ENCODE results near the gene VAV2. TPM values are rescaled to one million over a fixed set of nuclear protein-coding genes. Genes with fewer than 3 reads are reported as not detected.

VAV2 gene
- polyA plus RNA-seq, 4 donors = 26.7 to 45.7 (median 36.2) TPM

GRCh38 chr9:133835262-133835901 is 156.7 kb downstream of the VAV2 start:
- no peaks in the 10 kb centered on the region for H3K27me3 ChIP-seq (ENCODE audit: control insufficient read depth in 3 of 3, insufficient read depth in 3 of 3, low read length in 3 of 3)
- H3K27ac ChIP-seq (ENCODE audit: low read depth in 1 of 3, low read length in 2 of 3) = no peak overlapping the region
- H3K4me3 ChIP-seq (ENCODE audit: low read depth in 1 of 3, low read length in 3 of 3) = no peak overlapping the region
- FAIRE-seq = no peak
- WGBS, 3 donors = 82 to 89% (median 89%) methylated on average over 22 of the region's 22 CpGs
- H3K4me1 ChIP-seq (ENCODE audit: control insufficient read depth in 3 of 3, insufficient read depth in 2 of 3, low read depth in 1 of 3, low read length in 2 of 3) = peaks cover 0 to 36% (median 0%) of the 10 kb centered on the region in 3 donors
- peaks cover 0 to 56% (median 9%) of the 10 kb centered on the region in 3 donors for H3K36me3 ChIP-seq (ENCODE audit: control insufficient read depth in 3 of 3, insufficient read depth in 2 of 3, low read depth in 1 of 3, low read length in 3 of 3)
- H3K9me3 ChIP-seq (ENCODE audit: control insufficient read depth in 2 of 2, insufficient read depth in 1 of 2, low read depth in 1 of 2, low read length in 1 of 2) = no peaks in the 10 kb centered on the region
- DNase-seq = no peak

GRCh38 chr9:133834080-133834976 is 157.8 kb downstream of the VAV2 start:
- DNase-seq (no peak), FAIRE-seq (no peak)
- WGBS, 3 donors = 91 to 93% (median 91%) methylated on average over 29 of the region's 29 CpGs

GRCh38 chr9:133833388-133834025 is 158.6 kb downstream of the VAV2 start:
- Histone ChIP-seq H3K4me3 (ENCODE audit: low read depth in 1 of 3, low read length in 3 of 3) (no peak overlapping the region), H3K27ac (ENCODE audit: low read depth in 1 of 3, low read length in 2 of 3) (no peak overlapping the region), H3K27me3 (ENCODE audit: control insufficient read depth in 3 of 3, insufficient read depth in 3 of 3, low read length in 3 of 3) (no peaks in the 10 kb centered on the region), H3K4me1 (ENCODE audit: control insufficient read depth in 3 of 3, insufficient read depth in 2 of 3, low read depth in 1 of 3, low read length in 2 of 3) (peaks cover 0 to 23% (median 0%) of the 10 kb centered on the region in 3 donors), H3K9me3 (ENCODE audit: control insufficient read depth in 2 of 2, insufficient read depth in 1 of 2, low read depth in 1 of 2, low read length in 1 of 2) (no peaks in the 10 kb centered on the region), H3K36me3 (ENCODE audit: control insufficient read depth in 3 of 3, insufficient read depth in 2 of 3, low read depth in 1 of 3, low read length in 3 of 3) (peaks cover 0 to 73% (median 9%) of the 10 kb centered on the region in 3 donors)
- WGBS, 3 donors = 93 to 96% (median 94%) methylated on average over 18 to 22 of the region's 22 CpGs
- DNase-seq (no peak), FAIRE-seq (no peak)

More at GRCh38 chr9:133834080-133834976, 157.8 kb downstream of the VAV2 start:
- H3K27me3 ChIP-seq (ENCODE audit: control insufficient read depth in 3 of 3, insufficient read depth in 3 of 3, low read length in 3 of 3) = no peaks in the 10 kb centered on the region
- H3K4me3 ChIP-seq (ENCODE audit: low read depth in 1 of 3, low read length in 3 of 3) = no peak overlapping the region
- H3K36me3 ChIP-seq (ENCODE audit: control insufficient read depth in 3 of 3, insufficient read depth in 2 of 3, low read depth in 1 of 3, low read length in 3 of 3) = peaks cover 0 to 66% (median 9%) of the 10 kb centered on the region in 3 donors
- H3K9me3 ChIP-seq (ENCODE audit: control insufficient read depth in 2 of 2, insufficient read depth in 1 of 2, low read depth in 1 of 2, low read length in 1 of 2) = no peaks in the 10 kb centered on the region
- no peak overlapping the region for H3K27ac ChIP-seq (ENCODE audit: low read depth in 1 of 3, low read length in 2 of 3)
- H3K4me1 ChIP-seq (ENCODE audit: control insufficient read depth in 3 of 3, insufficient read depth in 2 of 3, low read depth in 1 of 3, low read length in 2 of 3) = peaks cover 0 to 26% (median 0%) of the 10 kb centered on the region in 3 donors

- no peak for DNase-seq
Observed at GRCh38 chr9:133832877-133833276, 159.2 kb downstream of the VAV2 start.

DNA sequence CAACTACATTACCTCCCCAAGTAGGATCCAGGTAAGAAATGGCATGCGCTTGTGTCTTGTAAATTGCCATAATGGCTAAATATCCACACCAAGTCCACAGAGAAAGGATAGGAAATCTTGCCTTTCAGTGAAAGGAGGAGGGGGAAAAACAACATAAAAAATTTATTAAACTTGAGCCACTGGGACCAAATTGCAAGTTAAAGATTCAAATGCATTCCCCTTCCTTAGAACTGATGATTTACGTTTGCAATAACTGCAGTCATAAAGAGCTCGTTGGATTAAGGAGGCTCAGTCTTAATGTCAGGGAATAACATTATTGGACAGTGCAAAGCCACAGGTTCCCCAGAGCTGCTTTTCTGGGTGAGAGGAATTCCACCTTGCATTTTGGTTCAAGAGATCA is 161.4 kb downstream of the VAV2 start:
- peaks cover 0 to 70% (median 9%) of the 10 kb centered on the region in 3 donors for H3K36me3 ChIP-seq (ENCODE audit: control insufficient read depth in 3 of 3, insufficient read depth in 2 of 3, low read depth in 1 of 3, low read length in 3 of 3)
- H3K27me3 ChIP-seq (ENCODE audit: control insufficient read depth in 3 of 3, insufficient read depth in 3 of 3, low read length in 3 of 3) = no peaks in the 10 kb centered on the region
- DNase-seq (no peak), FAIRE-seq (no peak)
- peaks cover 0 to 4% (median 0%) of the 10 kb centered on the region in 3 donors for H3K4me1 ChIP-seq (ENCODE audit: control insufficient read depth in 3 of 3, insufficient read depth in 2 of 3, low read depth in 1 of 3, low read length in 2 of 3)
- 85 to 92% (median 89%) methylated on average over 3 of the region's 3 CpGs for WGBS, 3 donors
- H3K9me3 ChIP-seq (ENCODE audit: control insufficient read depth in 2 of 2, insufficient read depth in 1 of 2, low read depth in 1 of 2, low read length in 1 of 2) = no peaks in the 10 kb centered on the region
- no peak overlapping the region for H3K4me3 ChIP-seq (ENCODE audit: low read depth in 1 of 3, low read length in 3 of 3)
- H3K27ac ChIP-seq (ENCODE audit: low read depth in 1 of 3, low read length in 2 of 3) = no peak overlapping the region

More at GRCh38 chr9:133832877-133833276, 159.2 kb downstream of the VAV2 start:
- peaks cover 0 to 76% (median 9%) of the 10 kb centered on the region in 3 donors for H3K36me3 ChIP-seq (ENCODE audit: control insufficient read depth in 3 of 3, insufficient read depth in 2 of 3, low read depth in 1 of 3, low read length in 3 of 3)
- H3K27me3 ChIP-seq (ENCODE audit: control insufficient read depth in 3 of 3, insufficient read depth in 3 of 3, low read length in 3 of 3) = no peaks in the 10 kb centered on the region
- peaks cover 0 to 19% (median 0%) of the 10 kb centered on the region in 3 donors for H3K4me1 ChIP-seq (ENCODE audit: control insufficient read depth in 3 of 3, insufficient read depth in 2 of 3, low read depth in 1 of 3, low read length in 2 of 3)
- no peaks in the 10 kb centered on the region for H3K9me3 ChIP-seq (ENCODE audit: control insufficient read depth in 2 of 2, insufficient read depth in 1 of 2, low read depth in 1 of 2, low read length in 1 of 2)
- WGBS, 3 donors = 90 to 91% (median 91%) methylated on average over 8 of the region's 8 CpGs
- no peak overlapping the region for H3K27ac ChIP-seq (ENCODE audit: low read depth in 1 of 3, low read length in 2 of 3)
- no peak for FAIRE-seq
- no peak overlapping the region for H3K4me3 ChIP-seq (ENCODE audit: low read depth in 1 of 3, low read length in 3 of 3)

DNA sequence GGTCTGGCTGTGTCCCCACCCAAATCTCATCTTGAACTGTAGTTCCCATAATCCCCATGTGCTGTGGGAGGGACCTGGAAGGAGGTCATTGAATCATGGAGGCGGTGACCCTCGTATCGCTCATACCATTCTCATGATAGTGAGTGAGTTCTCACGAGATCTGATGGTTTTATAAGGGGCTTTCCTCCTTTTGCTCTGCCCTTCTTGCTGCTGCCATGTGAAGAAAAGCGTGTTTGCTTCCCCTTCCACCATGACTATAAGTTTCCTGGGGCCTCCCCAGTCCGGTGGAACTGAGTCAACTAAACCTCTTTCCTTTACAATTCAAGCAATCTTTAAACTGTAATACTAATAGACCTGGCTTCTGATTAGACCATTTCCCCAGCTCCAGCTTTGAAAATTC is 161.8 kb downstream of the VAV2 start:
- Histone ChIP-seq H3K4me3 (ENCODE audit: low read depth in 1 of 3, low read length in 3 of 3) (no peak overlapping the region), H3K36me3 (ENCODE audit: control insufficient read depth in 3 of 3, insufficient read depth in 2 of 3, low read depth in 1 of 3, low read length in 3 of 3) (peaks cover 0 to 66% (median 9%) of the 10 kb centered on the region in 3 donors), H3K27me3 (ENCODE audit: control insufficient read depth in 3 of 3, insufficient read depth in 3 of 3, low read length in 3 of 3) (no peaks in the 10 kb centered on the region), H3K4me1 (ENCODE audit: control insufficient read depth in 3 of 3, insufficient read depth in 2 of 3, low read depth in 1 of 3, low read length in 2 of 3) (no peaks in the 10 kb centered on the region), H3K27ac (ENCODE audit: low read depth in 1 of 3, low read length in 2 of 3) (no peak overlapping the region), H3K9me3 (ENCODE audit: control insufficient read depth in 2 of 2, insufficient read depth in 1 of 2, low read depth in 1 of 2, low read length in 1 of 2) (no peaks in the 10 kb centered on the region)
- FAIRE-seq = no peak
- 83 to 88% (median 84%) methylated on average over 6 of the region's 6 CpGs for WGBS, 3 donors
- DNase-seq = no peak

GRCh38 chr9:133828338-133828997 is 163.7 kb downstream of the VAV2 start:
- 81 to 87% (median 83%) methylated on average over 14 to 20 of the region's 25 CpGs for WGBS, 3 donors
- DNase-seq (no peak), FAIRE-seq (no peak)
- Histone ChIP-seq H3K4me3 (ENCODE audit: low read depth in 1 of 3, low read length in 3 of 3) (no peak overlapping the region), H3K4me1 (ENCODE audit: control insufficient read depth in 3 of 3, insufficient read depth in 2 of 3, low read depth in 1 of 3, low read length in 2 of 3) (no peaks in the 10 kb centered on the region), H3K36me3 (ENCODE audit: control insufficient read depth in 3 of 3, insufficient read depth in 2 of 3, low read depth in 1 of 3, low read length in 3 of 3) (peaks cover 0 to 68% (median 6%) of the 10 kb centered on the region in 3 donors), H3K27ac (ENCODE audit: low read depth in 1 of 3, low read length in 2 of 3) (no peak overlapping the region), H3K9me3 (ENCODE audit: control insufficient read depth in 2 of 2, insufficient read depth in 1 of 2, low read depth in 1 of 2, low read length in 1 of 2) (no peaks in the 10 kb centered on the region), H3K27me3 (ENCODE audit: control insufficient read depth in 3 of 3, insufficient read depth in 3 of 3, low read length in 3 of 3) (no peaks in the 10 kb centered on the region)

Measured in small intestine (tissue), 7 donors.